Measurements from ENCODE around the gene SLC25A44. TPM values are rescaled to one million over a fixed set of nuclear protein-coding genes. Genes with fewer than 3 reads are reported as not detected.
A peak's percentile ranks its signal among the peaks of the same experiment; 100 is the strongest.

The SLC25A44 gene
- polyA plus RNA-seq, 1 donor from 2014 or later: 13.7 TPM

- TF ChIP-seq SMC3 (conservative IDR thresholded peaks at IDR 0.05; ENCODE audit: poor library complexity): no peak
- no peak for TF ChIP-seq POLR2AphosphoS5 (IDR thresholded peaks at IDR 0.05)
- no peak for TF ChIP-seq MXI1 (conservative IDR thresholded peaks at IDR 0.05; ENCODE audit: poor library complexity, severe bottlenecking)
- TF ChIP-seq RAD21 (conservative IDR thresholded peaks at IDR 0.05): no peak
Observed at GRCh38 chr1:156148216-156148615, 45.7 kb upstream of the SLC25A44 start (continued).

- peak overlapping the region; percentile 40 for H2AFZ ChIP-seq (ENCODE audit: low read depth, low read length)
- H3K9ac ChIP-seq (ENCODE audit: low read length): peak overlapping the region; percentile 79
- H3K27me3 ChIP-seq (ENCODE audit: insufficient read depth, low read depth, low read length): no peaks in the 10 kb centered on the region
- H3K4me3 ChIP-seq (ENCODE audit: low read length): peak overlapping the region; percentile 72
- no peaks in the 10 kb centered on the region for H3K36me3 ChIP-seq (ENCODE audit: insufficient read depth, low read length)
- no peaks in the 10 kb centered on the region for H3K9me3 ChIP-seq (ENCODE audit: low read length)
- H3K4me2 ChIP-seq (ENCODE audit: low read length): peak overlapping the region; percentile 99
- H3K9me2 ChIP-seq (ENCODE audit: insufficient read depth, low read length): no peaks in the 10 kb centered on the region
- no peaks in the 10 kb centered on the region for H4K20me1 ChIP-seq (ENCODE audit: insufficient read depth)
- H3K27ac ChIP-seq (ENCODE audit: low read length): peak overlapping the region; percentile 70
- TF ChIP-seq RAD21 (conservative IDR thresholded peaks at IDR 0.05) (no peak), TAF1 (IDR thresholded peaks at IDR 0.05; ENCODE audit: low read depth) (peak; percentile 71), SMC3 (conservative IDR thresholded peaks at IDR 0.05; ENCODE audit: poor library complexity) (no peak), EP300 (conservative IDR thresholded peaks at IDR 0.05; ENCODE audit: poor library complexity, severe bottlenecking) (peak; percentile 34), MXI1 (conservative IDR thresholded peaks at IDR 0.05; ENCODE audit: poor library complexity, severe bottlenecking) (peak; percentile 26), EZH2 (IDR thresholded peaks at IDR 0.05; ENCODE audit: borderline replicate concordance, insufficient read depth, low read length, poor library complexity, severe bottlenecking) (no peak), CTCF (IDR thresholded peaks at IDR 0.05; ENCODE audit: poor library complexity, severe bottlenecking) (no peak), POLR2AphosphoS5 (IDR thresholded peaks at IDR 0.05) (peak; percentile 75), REST (IDR thresholded peaks at IDR 0.05; ENCODE audit: borderline replicate concordance) (peak; percentile 74)
- H3F3A ChIP-seq (ENCODE audit: insufficient read depth, low read length, poor library complexity, severe bottlenecking): no peaks in the 10 kb centered on the region
- H3K79me2 ChIP-seq (replicated peaks; ENCODE audit: insufficient read depth, low read length): no peaks in the 10 kb centered on the region
Observed at GRCh38 chr1:156149374-156150332, 44.3 kb upstream of the SLC25A44 start.
